ENCODE measurements around the gene ITIH3. TPM values are rescaled to one million over a fixed set of nuclear protein-coding genes. Genes with fewer than 3 reads are reported as not detected.

Gene ITIH3
- total and polyA plus RNA-seq, 2 of the 8 experiments (the other 6 are each of a cell fraction or from before 2014, with no cell fraction given): not detected

DNA sequence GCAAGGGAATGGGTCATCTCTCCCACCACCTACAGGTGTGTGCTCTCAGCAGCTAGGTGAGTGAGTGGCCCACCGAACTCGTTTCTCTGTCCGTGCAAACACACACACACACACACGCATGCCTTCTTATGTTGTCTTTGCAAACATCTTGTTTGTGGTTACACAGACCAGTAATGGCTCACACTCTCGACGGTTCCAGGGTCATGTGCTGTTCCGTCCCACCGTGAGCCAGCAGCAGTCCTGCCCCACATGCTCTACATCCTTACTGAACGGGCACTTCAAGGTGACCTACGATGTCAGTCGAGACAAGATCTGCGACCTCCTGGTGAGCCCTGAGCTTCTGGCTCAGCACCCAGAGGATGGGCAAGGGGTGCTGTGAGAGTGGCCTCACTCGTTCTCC lies 12.9 kb upstream of the ITIH3 start:
- Histone ChIP-seq H2AFZ (ENCODE audit: low read length) (no peak overlapping the region), H3K4me2 (ENCODE audit: insufficient read depth in 1 of 2, low read depth in 2 of 2, low read length in 2 of 2) (no peak overlapping the region), H2BK20ac (ENCODE audit: low read length) (0 out of 2 replicates have a peak overlapping the region, but pooled peaks have one; percentile 6), H3K9ac (replicated peaks in 1 of 4; ENCODE audit: extremely low read depth in 1 of 4, low read depth in 3 of 4, low read length in 3 of 4) (no peak overlapping the region), H4K20me1 (replicated peaks in 1 of 2; ENCODE audit: control insufficient read depth in 1 of 2, insufficient read depth in 2 of 2, low read length in 2 of 2) (no peaks in the 10 kb centered on the region), H3K27me3 (replicated peaks in 1 of 4; ENCODE audit: control insufficient read depth in 3 of 4, extremely low read depth in 1 of 4, insufficient read depth in 3 of 4, low read length in 3 of 4) (no peaks in the 10 kb centered on the region; a peak in 1 of 7 replicates), H3K79me1 (ENCODE audit: low read depth, low read length) (no peaks in the 10 kb centered on the region), H3K23me2 (ENCODE audit: low read depth, low read length) (no peaks in the 10 kb centered on the region), H2BK12ac (ENCODE audit: low read depth, low read length) (peak overlapping the region; percentile 93; the same call in 1 of the 2 replicates), H2BK5ac (ENCODE audit: low read depth, low read length) (peak overlapping the region; percentile 40; the same call in 1 of the 2 replicates), H4K8ac (ENCODE audit: extremely low read depth, insufficient read depth, low read length) (no peak overlapping the region), H2BK120ac (replicated peaks; ENCODE audit: low read depth, low read length) (no peak overlapping the region), H4K5ac (ENCODE audit: insufficient read length, low read depth, low read length) (no peak overlapping the region), H3K9me3 (ENCODE audit: insufficient read depth in 2 of 2, low read depth in 1 of 2, low read length in 1 of 2) (no peaks in the 10 kb centered on the region), H3K18ac (ENCODE audit: extremely low read depth, low read length) (no peak overlapping the region), H3K4me1 (replicated peaks in 1 of 4; ENCODE audit: control insufficient read depth in 3 of 4, insufficient read depth in 4 of 4, low read length in 3 of 4) (peaks cover 0 to 8% (median 0%) of the 10 kb centered on the region in 4 experiments; a peak in 1 of 7 replicates), H3K4me3 (ENCODE audit: extremely low read depth in 1 of 4, insufficient read depth in 2 of 4, low read depth in 3 of 4, low read length in 4 of 4) (no peak overlapping the region), H3K56ac (replicated peaks; ENCODE audit: insufficient read length, low read depth, low read length) (no peak overlapping the region), H2AK5ac (ENCODE audit: low read depth, low read length) (no peak overlapping the region), H3K79me2 (ENCODE audit: control insufficient read depth in 1 of 2, insufficient read depth in 2 of 2, low read length in 2 of 2) (no peaks in the 10 kb centered on the region), H2BK15ac (ENCODE audit: low read length) (no peak overlapping the region), H3K14ac (ENCODE audit: insufficient read length) (no peak overlapping the region), H3K23ac (ENCODE audit: insufficient read length) (no peak overlapping the region), H3K27ac (ENCODE audit: low read depth, low read length) (no peak overlapping the region), H4K91ac (replicated peaks; ENCODE audit: insufficient read length, low read length) (no peak overlapping the region), H3K4ac (replicated peaks; ENCODE audit: insufficient read length, low read depth, low read length) (no peak overlapping the region), H3K36me3 (ENCODE audit: control insufficient read depth in 2 of 4, insufficient read depth in 4 of 4, low read length in 3 of 4) (no peaks in the 10 kb centered on the region; a peak in 1 of 8 replicates)
- 92% methylated on average over 13 of the region's 13 CpGs; no CpG with 5 or more reads in 1 of the 2 experiments for WGBS, 2 experiments (ENCODE audit: extremely low coverage in 1 of 2, insufficient coverage in 1 of 2, insufficient read length in 1 of 2, insufficient replicate concordance in 2 of 2, low coverage in 1 of 2, low lambda C conversion rate in 2 of 2, missing lambda C conversion rate in 1 of 2)
- CTCF ChIA-PET (ENCODE audit: partially characterized antibody): interaction anchor here (1.0 to 4.1 kb wide), 5 partner anchors 11 to 79 kb away, joined by 3 to 19 read pairs (median 8); no protein-coding TSS in a partner anchor
- POLR2A ChIA-PET (ENCODE audit: partially characterized antibody): interaction anchor here (1.4 kb wide), 1 partner anchor 11 kb away, joined by 8 read pairs; the partner anchor contains the start of gene NEK4
- TF ChIP-seq RBBP5 (IDR thresholded peaks at IDR 0.05; ENCODE audit: borderline replicate concordance, low read depth, low read length): no peak
- TF ChIP-seq ASH2L (IDR thresholded peaks at IDR 0.05; ENCODE audit: low read length): no peak
- TF ChIP-seq GTF2F1 (IDR thresholded peaks at IDR 0.05; ENCODE audit: borderline replicate concordance, low read depth, low read length): no peak
- no peak for TF ChIP-seq BACH1 (IDR thresholded peaks at IDR 0.05; ENCODE audit: low read length)
- no peak for TF ChIP-seq FOSL1 (IDR thresholded peaks at IDR 0.05; ENCODE audit: insufficient read depth, low read depth, low read length)
- TF ChIP-seq SIRT6 (IDR thresholded peaks at IDR 0.05; ENCODE audit: low read length): no peak
- no peak for TF ChIP-seq HDAC6 (IDR thresholded peaks at IDR 0.05; ENCODE audit: low read depth, low read length)
- no peak for TF ChIP-seq EZH2 (IDR thresholded peaks at IDR 0.05; ENCODE audit: low read depth, low read length, severe bottlenecking)
- FAIRE-seq: no peak
- DNase-seq (ENCODE audit: low read depth in 1 of 2, low spot score in 2 of 2): no peak
